B cell (primary cell): ENCODE measurements around the gene ZMYND8. TPM values are rescaled to one million over a fixed set of nuclear protein-coding genes. Genes with fewer than 3 reads are reported as not detected.

Source experiments
- ATAC-seq: fragments of 200-7000 bp; cut with Tn5 transposase; one replicate; pipeline ENCODE4 v1.10.0; 2021; ENCODE audit warnings: low read depth, mild to moderate bottlenecking, moderate number of reproducible peaks, moderate library complexity
- CTCF ChIA-PET: fragments of 350-600 bp; sonication (Branson Sonifier 250); formaldehyde crosslinking; loops from one replicate; lab custom pipeline; 2021; ENCODE audit warnings: antibody characterized with exemption, inconsistent platforms; lab: Charles Lee
- POLR2A ChIA-PET: fragments of 350-600 bp; sonication (Branson Sonifier 250); formaldehyde crosslinking; loops from one replicate; lab custom pipeline; 2021; ENCODE audit warnings: antibody characterized with exemption; lab: Charles Lee
- DNase-seq: peaks from one replicate; pipeline ENCODE4 v3.0.0; 2013
- H2AFZ ChIP-seq: 2 replicates; pipeline ENCODE4 v1.6.1; 2012; ENCODE audit warnings: mild to moderate bottlenecking, low read depth, low read length; ENCODE audit not compliant: insufficient read depth, poor library complexity, severe bottlenecking
- H3K27ac ChIP-seq, 2 donors: 1 replicate in 1 of 2; 2 replicates in 1 of 2; pipeline ENCODE4 v1.5.1; 2012 to 2013; ENCODE audit warnings: low read length in 2 of 2, mild to moderate bottlenecking in 2 of 2, moderate library complexity in 1 of 2
- H3K27me3 ChIP-seq, 4 experiments: fragments of 200-600 bp in 1 of 4; sonication (generic) in 1 of 4; replicated peaks in 1 of 4; 1 replicate in 2 of 4; 2 replicates in 2 of 4; pipeline versions ENCODE4 v1.6.1 to v1.7.0; 2013 to 2016; ENCODE audit warnings: low read length in 3 of 4, mild to moderate bottlenecking in 2 of 4, mixed read lengths in 1 of 4, moderate library complexity in 1 of 4; ENCODE audit not compliant: insufficient read depth in 4 of 4, control insufficient read depth in 3 of 4; ENCODE audit errors: control extremely low read depth in 1 of 4
- H3K36me3 ChIP-seq, 2 experiments: replicated peaks in 1 of 2; 1 replicate in 1 of 2; 2 replicates in 1 of 2; pipeline versions ENCODE4 v1.6.1 to v1.7.1; 2013; ENCODE audit warnings: low read length in 1 of 2; ENCODE audit not compliant: insufficient read depth in 2 of 2, control insufficient read depth in 1 of 2; ENCODE audit errors: control extremely low read depth in 1 of 2, extremely low read depth in 1 of 2
- H3K4me1 ChIP-seq, 2 donors: fragments of 200-600 bp in 1 of 2; sonication (generic) in 1 of 2; 1 replicate in 1 of 2; 2 replicates in 1 of 2; pipeline versions ENCODE4 v1.5.1 to v1.6.1; 2013 to 2017; ENCODE audit warnings: low read length in 2 of 2; ENCODE audit not compliant: control insufficient read depth in 2 of 2, insufficient read depth in 2 of 2
- H3K4me2 ChIP-seq: replicated peaks from 2 replicates; pipeline ENCODE3; 2012; ENCODE audit warnings: mild to moderate bottlenecking, low read depth, low read length; ENCODE audit not compliant: poor library complexity, severe bottlenecking
- H3K4me3 ChIP-seq, 5 experiments: fragments of 200-600 bp in 1 of 5; sonication (generic) in 1 of 5; 1 replicate in 3 of 5; 2 replicates in 2 of 5; pipeline versions ENCODE4 v1.5.1 to v1.7.0; 2011 to 2016; ENCODE audit warnings: low read length in 4 of 5, mild to moderate bottlenecking in 4 of 5, low read depth in 2 of 5, control low read depth in 1 of 5, moderate library complexity in 1 of 5; ENCODE audit not compliant: insufficient read depth in 1 of 5; ENCODE audit errors: control extremely low read depth in 1 of 5, extremely low read depth in 1 of 5
- H3K79me2 ChIP-seq: fragments of 200-600 bp; sonication (generic); one replicate; pipeline ENCODE4 v1.6.0; 2016; ENCODE audit warnings: low read length; ENCODE audit not compliant: control insufficient read depth, insufficient read depth
- H3K9ac ChIP-seq: fragments of 200-600 bp; sonication (generic); 2 replicates; pipeline ENCODE4 v1.6.1; 2017; ENCODE audit warnings: mild to moderate bottlenecking, low read length, moderate library complexity
- H3K9me3 ChIP-seq, 3 donors: one replicate each; pipeline versions ENCODE4 v1.6.1 to v1.7.1; 2013; ENCODE audit warnings: low read length in 2 of 3; ENCODE audit not compliant: control insufficient read depth in 2 of 3, insufficient read depth in 1 of 3; ENCODE audit errors: control extremely low read depth in 1 of 3
- H4K20me1 ChIP-seq: 2 replicates; pipeline ENCODE4 v1.6.0; 2012; ENCODE audit warnings: mild to moderate bottlenecking, low read length; ENCODE audit not compliant: insufficient read depth, control insufficient read depth, poor library complexity, severe bottlenecking
- H3K27ac Mint-ChIP-seq: one replicate; pipeline ENCODE4 v1.8.0; 2021; ENCODE audit warnings: mixed read lengths
- H3K27me3 Mint-ChIP-seq: one replicate; pipeline ENCODE4 v1.8.0; 2021; ENCODE audit warnings: mixed read lengths
- H3K4me1 Mint-ChIP-seq: one replicate; pipeline ENCODE4 v1.8.0; 2021; ENCODE audit warnings: mixed read lengths
- H3K4me3 Mint-ChIP-seq: one replicate; pipeline ENCODE4 v1.8.0; 2021; ENCODE audit warnings: mixed read lengths
- H3K9me3 Mint-ChIP-seq: one replicate; pipeline ENCODE4 v1.8.0; 2022; ENCODE audit warnings: mixed read lengths; ENCODE audit not compliant: insufficient read depth
- EZH2 ChIP-seq: IDR thresholded peaks from 2 replicates; pipeline ENCODE4 v1.6.1; 2012; ENCODE audit warnings: borderline replicate concordance, low read depth, mild to moderate bottlenecking, moderate library complexity, low read length; ENCODE audit not compliant: insufficient read depth, poor library complexity, severe bottlenecking
- WGBS: methylation state at CpG from one replicate; pipeline ENCODE4 v1.1.5; 2013; ENCODE audit warnings: missing lambda C conversion rate; ENCODE audit not compliant: insufficient coverage; 5-methylcytosine and 5-hydroxymethylcytosine counted together
- intact Hi-C: fragments of 100-400 bp; cut with micrococcal nuclease; formaldehyde crosslinking; loops from one replicate; pipeline ENCODE4 v1.10.0; 2022
- polyA plus RNA-seq: library from polyadenylated mRNA; depleted of rRNA; stranded (reverse); fragments of >200 nt; gene quantifications from 2 replicates; pipeline ENCODE4 v1.2.3, GENCODE V29; 2012
- total RNA-seq, 2 donors: library from RNA; stranded (reverse); fragments of 120-200 nt in 1 of 2; gene quantifications; 1 replicate in 1 of 2; 2 replicates in 1 of 2; pipeline versions ENCODE4 v1.2.3 to v1.2.4, GENCODE V29; 2013 to 2022
- TF ChIP-seq, protein P1 (sequence below): fragments of 200-600 bp; IDR thresholded peaks from one replicate; pipeline ENCODE4 v1.8.0; 2022; ENCODE audit warnings: antibody characterized with exemption, mild to moderate bottlenecking

ZMYND8 gene
- total and polyA plus RNA-seq, 2 donors (not counting 1 experiment from before 2014, with no cell fraction given): 20.3 to 67.2 TPM

- POLR2A ChIA-PET: interaction anchor here (0.8 to 1.4 kb wide), 2 partner anchors 71 to 121 kb away, joined by 3 to 5 read pairs; no protein-coding TSS in a partner anchor
- H3K79me2 ChIP-seq: peaks cover 82% of the 10 kb centered on the region
- Mint-ChIP-seq H3K4me3 (peak overlapping the region; percentile 84), H3K9me3 (no peaks in the 10 kb centered on the region), H3K27me3 (no peaks in the 10 kb centered on the region), H3K4me1 (peaks cover 72% of the 10 kb centered on the region), H3K27ac (peak overlapping the region; percentile 92)
- peak; percentile 27 for DNase-seq
- peak; percentile 29 for ATAC-seq
- WGBS: 83% methylated on average over 2 of the region's 5 CpGs
- CTCF ChIA-PET: interaction anchor here (0.7 to 5.6 kb wide), 8 partner anchors 9 to 357 kb away, joined by 3 to 57 read pairs (median 4); no protein-coding TSS in a partner anchor
- intact Hi-C loops: loop anchor here (5.0 kb wide), 1 partner anchor 84 kb away; no protein-coding TSS in a partner anchor
- peaks cover 0 to 38% of the 10 kb centered on the region in 2 experiments for H3K36me3 ChIP-seq
- H3K27ac ChIP-seq: peak overlapping the region; percentile 81 to 84
- peak overlapping the region; percentile 75 for H3K4me2 ChIP-seq
- TF ChIP-seq, protein P1, sequence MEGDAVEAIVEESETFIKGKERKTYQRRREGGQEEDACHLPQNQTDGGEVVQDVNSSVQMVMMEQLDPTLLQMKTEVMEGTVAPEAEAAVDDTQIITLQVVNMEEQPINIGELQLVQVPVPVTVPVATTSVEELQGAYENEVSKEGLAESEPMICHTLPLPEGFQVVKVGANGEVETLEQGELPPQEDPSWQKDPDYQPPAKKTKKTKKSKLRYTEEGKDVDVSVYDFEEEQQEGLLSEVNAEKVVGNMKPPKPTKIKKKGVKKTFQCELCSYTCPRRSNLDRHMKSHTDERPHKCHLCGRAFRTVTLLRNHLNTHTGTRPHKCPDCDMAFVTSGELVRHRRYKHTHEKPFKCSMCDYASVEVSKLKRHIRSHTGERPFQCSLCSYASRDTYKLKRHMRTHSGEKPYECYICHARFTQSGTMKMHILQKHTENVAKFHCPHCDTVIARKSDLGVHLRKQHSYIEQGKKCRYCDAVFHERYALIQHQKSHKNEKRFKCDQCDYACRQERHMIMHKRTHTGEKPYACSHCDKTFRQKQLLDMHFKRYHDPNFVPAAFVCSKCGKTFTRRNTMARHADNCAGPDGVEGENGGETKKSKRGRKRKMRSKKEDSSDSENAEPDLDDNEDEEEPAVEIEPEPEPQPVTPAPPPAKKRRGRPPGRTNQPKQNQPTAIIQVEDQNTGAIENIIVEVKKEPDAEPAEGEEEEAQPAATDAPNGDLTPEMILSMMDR: no peak
- no peak for TF ChIP-seq EZH2
- no peak overlapping the region for H3K4me3 ChIP-seq
- peak overlapping the region; percentile 60 for H3K9ac ChIP-seq
- no peaks in the 10 kb centered on the region for H3K9me3 ChIP-seq
- H3K27me3 ChIP-seq: no peaks in the 10 kb centered on the region
- H2AFZ ChIP-seq: peak overlapping the region; percentile 65
- peaks cover 45 to 59% of the 10 kb centered on the region in 2 donors for H3K4me1 ChIP-seq
- H4K20me1 ChIP-seq: peaks cover 41% of the 10 kb centered on the region
These were observed 92.9 kb downstream of the ZMYND8 start for GRCh38 chr20:47263465-47264084.

GRCh38 chr20:47263080-47263464 lies 93.4 kb downstream of the ZMYND8 start:
- peak overlapping the region; percentile 60 for H3K9ac ChIP-seq
- peaks cover 84% of the 10 kb centered on the region for H3K79me2 ChIP-seq
- 31% methylated on average over 2 of the region's 3 CpGs for WGBS
- H3K4me3 Mint-ChIP-seq: peak overlapping the region; percentile 84
- DNase-seq: no peak
- no peaks in the 10 kb centered on the region for H3K9me3 ChIP-seq
- peaks cover 0 to 40% of the 10 kb centered on the region in 2 experiments for H3K36me3 ChIP-seq
- no peak for TF ChIP-seq EZH2
- TF ChIP-seq, protein P1: no peak
- POLR2A ChIA-PET: interaction anchor here (0.8 to 1.4 kb wide), 4 partner anchors 98 to 152 kb away, joined by 3 to 5 read pairs (median 3); no protein-coding TSS in a partner anchor
- H3K27me3 Mint-ChIP-seq: no peaks in the 10 kb centered on the region
- intact Hi-C loops: loop anchor here (5.0 kb wide), 1 partner anchor 84 kb away; no protein-coding TSS in a partner anchor
- H3K4me3 ChIP-seq: peak overlapping the region in 3 of 5 experiments; percentile 16 to 51 (median 41)
- CTCF ChIA-PET: interaction anchor here (0.5 to 5.6 kb wide), 10 partner anchors 10 to 361 kb away, joined by 3 to 57 read pairs (median 4); partner anchors contain the start of gene ZMYND8
- peak overlapping the region; percentile 92 for H3K27ac Mint-ChIP-seq
- H3K27me3 ChIP-seq: no peaks in the 10 kb centered on the region
- H3K4me1 ChIP-seq: peaks cover 50 to 65% of the 10 kb centered on the region in 2 donors
- H3K4me2 ChIP-seq: peak overlapping the region; percentile 75
- H4K20me1 ChIP-seq: peaks cover 41% of the 10 kb centered on the region
- ATAC-seq: no peak
- H2AFZ ChIP-seq: peak overlapping the region; percentile 65
- no peaks in the 10 kb centered on the region for H3K9me3 Mint-ChIP-seq
- peak overlapping the region; percentile 81 to 84 for H3K27ac ChIP-seq
- peaks cover 75% of the 10 kb centered on the region for H3K4me1 Mint-ChIP-seq
